Neural progenitor cell (in vitro differentiated cells): ENCODE results near the gene SMIM10L1. TPM values are rescaled to one million over a fixed set of nuclear protein-coding genes. Genes with fewer than 3 reads are reported as not detected.

Experiments
- DNase-seq: peaks from one replicate; pipeline ENCODE4 v3.0.0-alpha.2; 2016; ENCODE audit warnings: low spot score
- H2AFZ ChIP-seq: fragments of 200-600 bp; sonication (generic); replicated peaks from 2 replicates; pipeline ENCODE4 v1.6.1; 2016; ENCODE audit warnings: antibody characterized with exemption
- H3F3A ChIP-seq: fragments of 200-600 bp; sonication (generic); 2 replicates; pipeline ENCODE4 v1.6.1; 2016; ENCODE audit warnings: antibody characterized with exemption, low read depth
- H3K27ac ChIP-seq: fragments of 200-600 bp; sonication (generic); 2 replicates; pipeline ENCODE4 v1.5.1; 2016; ENCODE audit warnings: mild to moderate bottlenecking
- H3K27me3 ChIP-seq: fragments of 200-600 bp; sonication (generic); 2 replicates; pipeline ENCODE4 v1.6.1; 2016; ENCODE audit warnings: mild to moderate bottlenecking, moderate library complexity
- H3K36me3 ChIP-seq: fragments of 200-600 bp; sonication (generic); 2 replicates; pipeline ENCODE4 v1.5.1; 2016
- H3K4me1 ChIP-seq: fragments of 200-600 bp; sonication (generic); 2 replicates; pipeline ENCODE4 v1.6.1; 2016; ENCODE audit warnings: mixed run types
- H3K4me2 ChIP-seq: fragments of 200-600 bp; sonication (generic); 2 replicates; pipeline ENCODE4 v1.6.1; 2016
- H3K4me3 ChIP-seq: fragments of 200-600 bp; sonication (generic); 2 replicates; pipeline ENCODE4 v1.5.1; 2016
- H3K79me2 ChIP-seq: fragments of 200-600 bp; sonication (generic); 2 replicates; pipeline ENCODE4 v1.6.1; 2016; ENCODE audit warnings: low read depth
- H3K9ac ChIP-seq: fragments of 200-600 bp; sonication (generic); 2 replicates; pipeline ENCODE4 v1.6.1; 2016
- H3K9me3 ChIP-seq: fragments of 200-600 bp; sonication (generic); 2 replicates; pipeline ENCODE4 v1.5.1; 2016; ENCODE audit warnings: low read depth
- H4K20me1 ChIP-seq: fragments of 200-600 bp; sonication (generic); 2 replicates; pipeline ENCODE4 v1.6.1; 2016; ENCODE audit warnings: low read depth
- H3K27ac Mint-ChIP-seq: 3 replicates; pipeline ENCODE4 v1.8.0; 2021; ENCODE audit warnings: mixed read lengths
- H3K27me3 Mint-ChIP-seq: 2 replicates; pipeline ENCODE4 v1.8.0; 2022; ENCODE audit warnings: low read depth, mild to moderate bottlenecking, inconsistent platforms, moderate library complexity, mixed read lengths; ENCODE audit not compliant: insufficient read depth
- H3K36me3 Mint-ChIP-seq: 3 replicates; pipeline ENCODE4 v1.8.0; 2021; ENCODE audit warnings: mixed read lengths
- H3K4me1 Mint-ChIP-seq: 3 replicates; pipeline ENCODE4 v1.8.0; 2021; ENCODE audit warnings: mixed read lengths
- H3K4me3 Mint-ChIP-seq: 3 replicates; pipeline ENCODE4 v1.8.0; 2021; ENCODE audit warnings: mild to moderate bottlenecking, moderate library complexity, mixed read lengths
- H3K9me3 Mint-ChIP-seq: 3 replicates; pipeline ENCODE4 v1.8.0; 2020; ENCODE audit warnings: mixed read lengths
- EZH2 ChIP-seq: fragments of 200-600 bp; sonication (generic); IDR thresholded peaks from 2 replicates; pipeline ENCODE4 v1.6.1; 2017; ENCODE audit warnings: antibody characterized with exemption, mild to moderate bottlenecking, moderate library complexity
- EZH2phosphoT487 ChIP-seq: fragments of 200-600 bp; sonication (generic); IDR thresholded peaks from 2 replicates; pipeline ENCODE4 v1.6.1; 2017; ENCODE audit warnings: antibody characterized with exemption
- total RNA-seq: library from RNA; depleted of rRNA; stranded (reverse); fragments of >200 nt; gene quantifications from 2 replicates; pipeline ENCODE4 v1.2.3, GENCODE V29; 2015; ENCODE audit warnings: low replicate concordance
- TF ChIP-seq, protein P1 (sequence below): fragments of 200-600 bp; sonication (generic); IDR thresholded peaks from 2 replicates; pipeline ENCODE4 v1.5.1; 2017; ENCODE audit warnings: antibody characterized with exemption, mild to moderate bottlenecking

The SMIM10L1 gene
- 11.6 and 16.3 TPM in 2 replicates for total RNA-seq

DNA sequence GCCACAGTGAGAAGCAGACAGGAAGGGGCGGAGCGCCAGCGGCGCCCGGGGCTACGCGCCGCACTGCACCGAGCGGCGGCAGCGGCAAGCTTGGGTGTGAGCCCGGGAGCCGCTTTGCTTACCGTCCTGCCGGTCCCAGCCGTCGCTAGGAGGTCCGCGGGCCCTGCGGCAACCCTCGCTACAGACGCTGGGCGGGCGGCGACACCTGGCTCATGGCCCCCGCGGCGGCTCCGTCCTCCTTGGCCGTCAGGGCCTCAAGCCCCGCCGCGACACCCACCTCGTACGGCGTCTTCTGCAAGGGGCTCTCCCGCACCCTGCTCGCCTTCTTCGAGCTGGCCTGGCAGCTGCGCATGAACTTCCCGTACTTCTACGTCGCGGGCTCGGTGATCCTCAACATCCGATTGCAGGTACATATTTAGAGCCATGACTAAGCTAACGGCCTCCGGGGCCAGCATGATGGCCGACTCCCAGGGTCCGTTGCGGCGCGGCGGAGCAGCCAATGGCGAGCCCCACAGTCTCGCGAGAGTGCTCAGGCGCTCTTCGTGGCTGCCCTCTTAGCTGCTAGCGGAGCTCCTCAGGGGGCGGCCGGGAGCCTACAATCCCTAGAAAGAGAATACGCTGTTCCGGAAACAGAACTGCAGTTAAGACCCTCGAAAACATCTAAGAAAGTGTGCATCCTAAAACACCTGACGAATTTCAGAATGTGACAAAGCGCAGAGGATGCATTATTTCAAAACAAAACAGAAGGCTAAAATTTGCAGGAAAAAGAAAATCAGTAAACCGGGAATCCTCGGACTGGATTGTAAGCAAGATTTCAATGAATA is at the start of gene SMIM10L1:
TSS of gene SMIM10L1 (plus strand) at position 50 of the 824 bp plus-strand sequence. CDS start at position 213, 163 bp downstream.
- H3K4me2 ChIP-seq: peak within 1 kb of the TSS; percentile 87
- no peaks in the 10 kb centered on the region for H3K36me3 ChIP-seq
- H3K27me3 Mint-ChIP-seq: peaks cover 3% of the 10 kb centered on the region
- H3F3A ChIP-seq: peaks cover 3% of the 10 kb centered on the region
- H3K79me2 ChIP-seq: peaks cover 92% of the 10 kb centered on the region
- H3K36me3 Mint-ChIP-seq: peaks cover 32% of the 10 kb centered on the region
- TF ChIP-seq EZH2: no peak
- no peak for TF ChIP-seq EZH2phosphoT487
- TF ChIP-seq, protein P1, sequence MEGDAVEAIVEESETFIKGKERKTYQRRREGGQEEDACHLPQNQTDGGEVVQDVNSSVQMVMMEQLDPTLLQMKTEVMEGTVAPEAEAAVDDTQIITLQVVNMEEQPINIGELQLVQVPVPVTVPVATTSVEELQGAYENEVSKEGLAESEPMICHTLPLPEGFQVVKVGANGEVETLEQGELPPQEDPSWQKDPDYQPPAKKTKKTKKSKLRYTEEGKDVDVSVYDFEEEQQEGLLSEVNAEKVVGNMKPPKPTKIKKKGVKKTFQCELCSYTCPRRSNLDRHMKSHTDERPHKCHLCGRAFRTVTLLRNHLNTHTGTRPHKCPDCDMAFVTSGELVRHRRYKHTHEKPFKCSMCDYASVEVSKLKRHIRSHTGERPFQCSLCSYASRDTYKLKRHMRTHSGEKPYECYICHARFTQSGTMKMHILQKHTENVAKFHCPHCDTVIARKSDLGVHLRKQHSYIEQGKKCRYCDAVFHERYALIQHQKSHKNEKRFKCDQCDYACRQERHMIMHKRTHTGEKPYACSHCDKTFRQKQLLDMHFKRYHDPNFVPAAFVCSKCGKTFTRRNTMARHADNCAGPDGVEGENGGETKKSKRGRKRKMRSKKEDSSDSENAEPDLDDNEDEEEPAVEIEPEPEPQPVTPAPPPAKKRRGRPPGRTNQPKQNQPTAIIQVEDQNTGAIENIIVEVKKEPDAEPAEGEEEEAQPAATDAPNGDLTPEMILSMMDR: no peak
- peaks cover 34% of the 10 kb centered on the region for H3K4me1 ChIP-seq
- peak within 1 kb of the TSS; percentile 96 for H3K27ac ChIP-seq
- peak within 1 kb of the TSS; percentile 74 for H2AFZ ChIP-seq
- peak; percentile 99 for DNase-seq
- peak within 1 kb of the TSS; percentile 100 for H3K27ac Mint-ChIP-seq
- peak within 1 kb of the TSS; percentile 99 for H3K4me3 Mint-ChIP-seq
- H4K20me1 ChIP-seq: peaks cover 39% of the 10 kb centered on the region
- H3K9me3 Mint-ChIP-seq: no peaks in the 10 kb centered on the region
- H3K4me1 Mint-ChIP-seq: peaks cover 25% of the 10 kb centered on the region
- H3K4me3 ChIP-seq: peak within 1 kb of the TSS; percentile 73
- H3K9me3 ChIP-seq: no peaks in the 10 kb centered on the region
- H3K9ac ChIP-seq: peak within 1 kb of the TSS; percentile 93
- no peaks in the 10 kb centered on the region for H3K27me3 ChIP-seq

DNA sequence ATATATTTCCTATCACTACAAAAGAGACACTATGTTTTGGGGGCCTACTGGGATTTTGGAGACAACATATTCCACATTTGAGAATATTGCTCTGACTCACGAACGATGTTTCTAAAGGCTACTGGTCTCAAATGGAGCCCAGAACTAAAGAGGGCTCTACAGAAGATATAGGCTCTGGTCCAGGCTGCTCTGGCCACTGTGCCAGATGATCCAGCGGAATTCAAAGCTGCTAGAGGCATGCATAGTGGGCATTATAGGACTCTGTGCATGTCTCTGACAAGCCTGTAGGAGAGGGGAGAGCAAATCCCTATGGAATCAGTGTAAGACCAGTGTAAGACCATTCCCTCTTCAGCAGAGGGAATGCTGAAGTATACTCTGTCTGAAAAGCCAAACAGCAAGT is 40.6 kb upstream of the SMIM10L1 start:
- Histone ChIP-seq H3K27ac (no peak overlapping the region), H2AFZ (no peak overlapping the region), H3K36me3 (peaks cover under 1% of the 10 kb centered on the region), H3K4me3 (no peak overlapping the region), H3K4me1 (no peaks in the 10 kb centered on the region), H3K79me2 (peaks cover 94% of the 10 kb centered on the region), H3K9ac (no peak overlapping the region), H3F3A (no peaks in the 10 kb centered on the region), H3K9me3 (no peaks in the 10 kb centered on the region), H4K20me1 (peaks cover 8% of the 10 kb centered on the region), H3K4me2 (no peak overlapping the region), H3K27me3 (no peaks in the 10 kb centered on the region)
- Mint-ChIP-seq H3K4me1 (no peaks in the 10 kb centered on the region), H3K9me3 (peaks cover 27% of the 10 kb centered on the region), H3K27me3 (no peaks in the 10 kb centered on the region), H3K36me3 (peaks cover 56% of the 10 kb centered on the region), H3K4me3 (no peak overlapping the region), H3K27ac (no peak overlapping the region)
- DNase-seq: no peak
- TF ChIP-seq, protein P1: no peak
- TF ChIP-seq EZH2phosphoT487 (no peak), EZH2 (no peak)

DNA sequence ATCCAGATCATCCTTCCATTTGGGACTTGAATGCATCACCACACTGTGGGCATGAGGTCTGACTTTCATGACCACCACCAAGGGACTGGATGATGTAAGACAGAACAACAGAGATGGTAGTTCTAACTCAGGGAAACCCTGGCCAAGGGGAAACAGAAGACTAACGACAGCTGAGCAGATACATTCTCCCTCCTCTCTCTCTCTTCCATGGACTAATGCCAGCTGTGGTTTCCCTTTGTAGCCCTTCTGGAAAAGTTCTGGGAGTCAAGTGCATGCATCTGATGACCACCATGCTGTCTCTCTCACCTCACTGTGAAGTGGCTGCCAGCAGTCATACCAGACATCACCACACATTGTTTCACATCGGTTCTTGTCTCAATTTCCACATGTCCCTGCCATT is 40.0 kb upstream of the SMIM10L1 start:
- DNase-seq: no peak
- Mint-ChIP-seq H3K4me1 (no peaks in the 10 kb centered on the region), H3K36me3 (peaks cover 62% of the 10 kb centered on the region), H3K27ac (no peak overlapping the region), H3K4me3 (no peak overlapping the region), H3K9me3 (peaks cover 27% of the 10 kb centered on the region), H3K27me3 (no peaks in the 10 kb centered on the region)
- H3K79me2 ChIP-seq: peaks cover 95% of the 10 kb centered on the region
- no peak overlapping the region for H3K4me3 ChIP-seq
- H3K27me3 ChIP-seq: no peaks in the 10 kb centered on the region
- no peak overlapping the region for H2AFZ ChIP-seq
- H3K4me1 ChIP-seq: no peaks in the 10 kb centered on the region
- no peak overlapping the region for H3K27ac ChIP-seq
- TF ChIP-seq, protein P1: no peak
- TF ChIP-seq EZH2 (no peak), EZH2phosphoT487 (no peak)
- no peaks in the 10 kb centered on the region for H3F3A ChIP-seq
- no peak overlapping the region for H3K9ac ChIP-seq
- no peak overlapping the region for H3K4me2 ChIP-seq
- H3K9me3 ChIP-seq: no peaks in the 10 kb centered on the region
- H4K20me1 ChIP-seq: peaks cover 8% of the 10 kb centered on the region
- H3K36me3 ChIP-seq: no peaks in the 10 kb centered on the region
